Central memory CD8-positive, alpha-beta T cell (primary cell): Measurements from ENCODE around the gene IQUB.
"Not testable (repeated sequence)": the region's sequence is repeated elsewhere in the genome, so short reads cannot be mapped to it uniquely, and the experiment has no call there.

ENCODE experiments used
- ATAC-seq: fragments of 150-1000 bp; cut with Tn5 transposase; replicated peaks from 2 replicates; pipeline ENCODE4 v1.10.0; 2022; ENCODE audit warnings: mild to moderate bottlenecking, moderate FRiP score, moderate number of reproducible peaks; ENCODE audit not compliant: poor library complexity, severe bottlenecking; ENCODE audit errors: extremely low read depth
- DNase-seq, 2 donors: peaks; one replicate each; pipeline ENCODE4 v3.0.0; 2021; ENCODE audit warnings: low spot score in 2 of 2
- H3K27ac Mint-ChIP-seq: one replicate; pipeline ENCODE4 v1.8.0; 2022; ENCODE audit warnings: low read depth, mild to moderate bottlenecking, moderate library complexity, mixed read lengths
- H3K27me3 Mint-ChIP-seq: one replicate; pipeline ENCODE4 v1.8.0; 2022; ENCODE audit warnings: mixed read lengths
- H3K36me3 Mint-ChIP-seq: one replicate; pipeline ENCODE4 v1.8.0; 2022; ENCODE audit warnings: mild to moderate bottlenecking, moderate library complexity, mixed read lengths; ENCODE audit not compliant: insufficient read depth
- H3K4me1 Mint-ChIP-seq: one replicate; pipeline ENCODE4 v1.8.0; 2022; ENCODE audit warnings: mixed read lengths
- H3K4me3 Mint-ChIP-seq: one replicate; pipeline ENCODE4 v1.8.0; 2022; ENCODE audit warnings: mild to moderate bottlenecking, moderate library complexity, mixed read lengths
- H3K9me3 Mint-ChIP-seq: one replicate; pipeline ENCODE4 v1.8.0; 2022; ENCODE audit warnings: mixed read lengths

IQUB gene

GRCh38 chr7:123500878-123501489, 33.4 kb downstream of the IQUB start:
- Mint-ChIP-seq H3K27me3 (peaks cover 65% of the 10 kb centered on the region), H3K4me1 (no peaks in the 10 kb centered on the region), H3K36me3 (no peaks in the 10 kb centered on the region), H3K4me3 (no peak overlapping the region), H3K27ac (no peak overlapping the region), H3K9me3 (peaks cover 3% of the 10 kb centered on the region)
- no peak for DNase-seq
- ATAC-seq, result no peak

- ATAC-seq, result no peak
- Mint-ChIP-seq H3K27me3 (peaks cover 76% of the 10 kb centered on the region), H3K4me1 (no peaks in the 10 kb centered on the region), H3K27ac (no peak overlapping the region), H3K36me3 (no peaks in the 10 kb centered on the region), H3K4me3 (no peak overlapping the region), H3K9me3 (no peaks in the 10 kb centered on the region)
- no peak for DNase-seq
These were observed 35.0 kb downstream of the IQUB start for GRCh38 chr7:123499211-123499970.

- Mint-ChIP-seq H3K4me1 (no peaks in the 10 kb centered on the region), H3K9me3 (no peaks in the 10 kb centered on the region), H3K36me3 (no peaks in the 10 kb centered on the region), H3K4me3 (no peak overlapping the region), H3K27ac (no peak overlapping the region), H3K27me3 (peaks cover 76% of the 10 kb centered on the region)
- no peak for DNase-seq
- no peak for ATAC-seq
These were observed 35.8 kb downstream of the IQUB start for GRCh38 chr7:123498601-123499000.

- Mint-ChIP-seq H3K27ac (no peak overlapping the region), H3K9me3 (no peaks in the 10 kb centered on the region), H3K4me3 (no peak overlapping the region), H3K4me1 (no peaks in the 10 kb centered on the region), H3K27me3 (peaks cover 76% of the 10 kb centered on the region), H3K36me3 (no peaks in the 10 kb centered on the region)
- ATAC-seq (no peak), DNase-seq (no peak)
These were observed 36.4 kb downstream of the IQUB start for GRCh38 chr7:123498031-123498430.

- peak in 1 of 2 donors; percentile 13 for DNase-seq
- no peak overlapping the region for H3K27ac Mint-ChIP-seq
- no peaks in the 10 kb centered on the region for H3K4me1 Mint-ChIP-seq
- ATAC-seq, result no peak
- no peaks in the 10 kb centered on the region for H3K36me3 Mint-ChIP-seq
- no peak overlapping the region for H3K4me3 Mint-ChIP-seq
- H3K27me3 Mint-ChIP-seq, result peaks cover 43% of the 10 kb centered on the region
- no peaks in the 10 kb centered on the region for H3K9me3 Mint-ChIP-seq
These were observed 40.1 kb downstream of the IQUB start for GRCh38 chr7:123494193-123494796.

- Mint-ChIP-seq H3K4me3 (no peak overlapping the region), H3K27me3 (peaks cover 25% of the 10 kb centered on the region), H3K9me3 (no peaks in the 10 kb centered on the region), H3K36me3 (no peaks in the 10 kb centered on the region), H3K27ac (no peak overlapping the region), H3K4me1 (no peaks in the 10 kb centered on the region)
- ATAC-seq (no peak), DNase-seq (no peak)
These were observed 41.9 kb downstream of the IQUB start for GRCh38 chr7:123492485-123492884.

GRCh38 chr7:123485721-123486120, 48.7 kb downstream of the IQUB start:
- Mint-ChIP-seq H3K4me1 (no peaks in the 10 kb centered on the region), H3K36me3 (peaks cover 2% of the 10 kb centered on the region), H3K27me3 (peaks cover 43% of the 10 kb centered on the region), H3K4me3 (no peak overlapping the region), H3K27ac (no peak overlapping the region), H3K9me3 (no peaks in the 10 kb centered on the region)
- ATAC-seq (no peak), DNase-seq (no peak)

- no peak for DNase-seq
- no peak for ATAC-seq
- H3K9me3 Mint-ChIP-seq, result no peaks in the 10 kb centered on the region
These were observed 49.2 kb downstream of the IQUB start for GRCh38 chr7:123485187-123485586.

GRCh38 chr7:123484199-123484598, 50.2 kb downstream of the IQUB start:
- H3K36me3 Mint-ChIP-seq, result peaks cover 4% of the 10 kb centered on the region
- DNase-seq (no peak), ATAC-seq (no peak)
- peaks cover 47% of the 10 kb centered on the region for H3K27me3 Mint-ChIP-seq
- H3K9me3 Mint-ChIP-seq, result no peaks in the 10 kb centered on the region
- no peak overlapping the region for H3K27ac Mint-ChIP-seq
- H3K4me3 Mint-ChIP-seq, result no peak overlapping the region
- H3K4me1 Mint-ChIP-seq, result no peaks in the 10 kb centered on the region

More at GRCh38 chr7:123485187-123485586, 49.2 kb downstream of the IQUB start:
- Mint-ChIP-seq H3K27me3 (peaks cover 47% of the 10 kb centered on the region), H3K4me1 (no peaks in the 10 kb centered on the region), H3K27ac (no peak overlapping the region), H3K36me3 (peaks cover 4% of the 10 kb centered on the region), H3K4me3 (no peak overlapping the region)

- ATAC-seq, result no peak
- peaks cover 58% of the 10 kb centered on the region for H3K27me3 Mint-ChIP-seq
- peaks cover 2% of the 10 kb centered on the region for H3K36me3 Mint-ChIP-seq
- H3K4me3 Mint-ChIP-seq, result no peak overlapping the region
- no peak overlapping the region for H3K27ac Mint-ChIP-seq
- no peak for DNase-seq
- no peaks in the 10 kb centered on the region for H3K4me1 Mint-ChIP-seq
- H3K9me3 Mint-ChIP-seq, result peaks cover 6% of the 10 kb centered on the region
These were observed 54.3 kb downstream of the IQUB start for GRCh38 chr7:123480107-123480506.

- H3K4me1 Mint-ChIP-seq, H3K9me3 Mint-ChIP-seq, H3K4me3 Mint-ChIP-seq, H3K36me3 Mint-ChIP-seq, ATAC-seq, H3K27ac Mint-ChIP-seq, DNase-seq: not testable (repeated sequence)
- H3K27me3 Mint-ChIP-seq, result peaks cover 52% of the 10 kb centered on the region
These were observed 56.3 kb downstream of the IQUB start for GRCh38 chr7:123478056-123478455.

GRCh38 chr7:123472750-123473445, 61.5 kb downstream of the IQUB start:
- H3K9me3 Mint-ChIP-seq, result peaks cover 6% of the 10 kb centered on the region
- ATAC-seq, result no peak
- no peak for DNase-seq
- H3K4me3 Mint-ChIP-seq, result no peak overlapping the region
- H3K27ac Mint-ChIP-seq, result no peak overlapping the region
- peaks cover 37% of the 10 kb centered on the region for H3K27me3 Mint-ChIP-seq
- H3K36me3 Mint-ChIP-seq, result no peaks in the 10 kb centered on the region
- H3K4me1 Mint-ChIP-seq, result no peaks in the 10 kb centered on the region
